ENCODE results near the gene LRRC74B.

- no peak for TF ChIP-seq EZH2 (IDR thresholded peaks at IDR 0.05; ENCODE audit: borderline replicate concordance)
- TF ChIP-seq CTCF (IDR thresholded peaks at IDR 0.05; ENCODE audit: poor library complexity): no peak
- no peak for TF ChIP-seq EZH2phosphoT487 (IDR thresholded peaks at IDR 0.05; ENCODE audit: low read depth, severe bottlenecking, unreplicated experiment)
Observed at GRCh38 chr22:21068681-21069276, 23.0 kb downstream of the LRRC74B start.

All from hepatocyte (in vitro differentiated cells).